Bronchial epithelial cell (primary cell): Measurements from ENCODE around the gene ECD. TPM values are rescaled to one million over a fixed set of nuclear protein-coding genes. Genes with fewer than 3 reads are reported as not detected.
A peak's percentile ranks its signal among the peaks of the same experiment; 100 is the strongest.
"Not testable (repeated sequence)": the region's sequence is repeated elsewhere in the genome, so short reads cannot be mapped to it uniquely, and the experiment has no call there.

Experiments used
- DNase-seq: peaks from one replicate; pipeline ENCODE4 v3.0.0-alpha.2; 2010; ENCODE audit warnings: low read depth
- FAIRE-seq: peaks from 2 replicates; lab custom pipeline; 2011; peaks lifted over from hg19 to GRCh38; lab: Jason Lieb, UNC
- H3K27me3 ChIP-seq: 2 replicates; pipeline ENCODE4 v1.5.1; 2011; ENCODE audit warnings: low read length; ENCODE audit not compliant: control insufficient read depth, insufficient read depth
- H3K36me3 ChIP-seq: 2 replicates; pipeline ENCODE4 v1.5.1; 2011; ENCODE audit warnings: low read length; ENCODE audit not compliant: control insufficient read depth, insufficient read depth
- H3K4me3 ChIP-seq: 2 replicates; pipeline ENCODE4 v1.5.1; 2011; ENCODE audit warnings: mild to moderate bottlenecking, low read depth, low read length, control low read depth
- total RNA-seq: library from RNA; depleted of rRNA; stranded (reverse); fragments of >200 nt; gene quantifications from 2 replicates; pipeline ENCODE4 v1.2.1, GENCODE V29; 2014
- TF ChIP-seq, protein P1 (sequence below): IDR thresholded peaks from 2 replicates; pipeline ENCODE4 v1.5.1; 2011; ENCODE audit warnings: mild to moderate bottlenecking, moderate library complexity, low read length, control low read depth, inconsistent platforms; ENCODE audit not compliant: insufficient read depth, severe bottlenecking

Gene ECD
- total RNA-seq, 1 donor from 2014 or later: 17.6 TPM

DNA sequence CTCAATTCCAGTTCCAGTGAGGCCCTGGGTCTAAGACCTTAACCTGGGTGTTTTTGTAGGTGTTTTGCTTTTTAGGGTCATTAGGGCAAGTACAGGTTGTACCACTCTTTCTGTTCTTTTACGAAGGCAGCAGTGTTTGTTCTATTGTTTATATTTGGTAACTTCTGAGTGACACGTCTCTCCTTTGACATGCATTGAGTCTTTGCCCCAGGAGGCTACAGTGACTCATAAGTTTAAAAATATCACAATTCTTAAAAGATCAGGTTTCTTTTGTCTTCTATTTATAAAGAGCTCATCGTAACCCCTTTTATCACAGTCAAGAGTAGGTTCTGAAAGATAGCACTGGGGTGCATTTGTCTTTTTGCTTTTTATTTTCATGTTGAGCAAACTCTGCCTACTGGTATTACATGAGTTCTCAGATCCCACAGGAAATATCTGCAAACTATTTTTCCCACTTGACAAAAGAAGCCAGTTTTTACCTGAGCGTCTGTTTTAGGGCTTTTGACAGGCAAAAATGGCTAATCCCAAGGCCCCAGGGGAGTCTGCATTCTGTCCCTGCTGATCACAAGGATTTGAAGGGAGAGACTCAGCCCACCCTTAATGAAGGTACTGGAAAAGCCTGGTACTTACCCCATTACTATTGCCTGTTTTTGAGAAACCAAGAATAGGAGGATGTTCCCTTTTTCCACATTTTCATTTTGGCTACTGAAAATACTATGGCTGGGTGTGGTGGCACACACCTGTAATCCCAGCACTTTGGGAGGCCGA, 49.6 kb downstream of the ECD start:
- Histone ChIP-seq H3K4me3 (no peak overlapping the region), H3K27me3 (no peaks in the 10 kb centered on the region), H3K36me3 (no peaks in the 10 kb centered on the region)
- TF ChIP-seq, protein P1, sequence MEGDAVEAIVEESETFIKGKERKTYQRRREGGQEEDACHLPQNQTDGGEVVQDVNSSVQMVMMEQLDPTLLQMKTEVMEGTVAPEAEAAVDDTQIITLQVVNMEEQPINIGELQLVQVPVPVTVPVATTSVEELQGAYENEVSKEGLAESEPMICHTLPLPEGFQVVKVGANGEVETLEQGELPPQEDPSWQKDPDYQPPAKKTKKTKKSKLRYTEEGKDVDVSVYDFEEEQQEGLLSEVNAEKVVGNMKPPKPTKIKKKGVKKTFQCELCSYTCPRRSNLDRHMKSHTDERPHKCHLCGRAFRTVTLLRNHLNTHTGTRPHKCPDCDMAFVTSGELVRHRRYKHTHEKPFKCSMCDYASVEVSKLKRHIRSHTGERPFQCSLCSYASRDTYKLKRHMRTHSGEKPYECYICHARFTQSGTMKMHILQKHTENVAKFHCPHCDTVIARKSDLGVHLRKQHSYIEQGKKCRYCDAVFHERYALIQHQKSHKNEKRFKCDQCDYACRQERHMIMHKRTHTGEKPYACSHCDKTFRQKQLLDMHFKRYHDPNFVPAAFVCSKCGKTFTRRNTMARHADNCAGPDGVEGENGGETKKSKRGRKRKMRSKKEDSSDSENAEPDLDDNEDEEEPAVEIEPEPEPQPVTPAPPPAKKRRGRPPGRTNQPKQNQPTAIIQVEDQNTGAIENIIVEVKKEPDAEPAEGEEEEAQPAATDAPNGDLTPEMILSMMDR: no peak
- FAIRE-seq (no peak), DNase-seq (peak; percentile 85)

DNA sequence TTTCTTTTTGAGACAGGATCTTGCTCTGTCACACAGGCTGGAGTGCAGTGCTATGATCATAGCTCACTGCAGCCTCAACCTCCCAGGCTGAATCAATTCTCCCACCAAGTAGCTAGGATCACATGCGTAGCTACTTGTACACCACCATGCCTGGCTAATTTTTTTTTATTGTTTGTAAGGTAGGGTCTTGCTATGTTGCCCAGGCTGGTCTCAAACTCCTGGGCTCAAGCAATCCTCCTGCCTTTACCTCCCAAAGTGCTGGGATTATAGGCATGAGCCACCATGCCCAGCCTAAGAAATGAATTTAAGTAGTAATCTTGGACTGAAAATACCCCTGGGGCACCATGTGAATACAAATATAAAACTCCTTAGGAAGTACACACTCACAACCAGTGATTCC, 51.8 kb downstream of the ECD start:
- no peak overlapping the region for H3K4me3 ChIP-seq
- no peak for FAIRE-seq

DNA sequence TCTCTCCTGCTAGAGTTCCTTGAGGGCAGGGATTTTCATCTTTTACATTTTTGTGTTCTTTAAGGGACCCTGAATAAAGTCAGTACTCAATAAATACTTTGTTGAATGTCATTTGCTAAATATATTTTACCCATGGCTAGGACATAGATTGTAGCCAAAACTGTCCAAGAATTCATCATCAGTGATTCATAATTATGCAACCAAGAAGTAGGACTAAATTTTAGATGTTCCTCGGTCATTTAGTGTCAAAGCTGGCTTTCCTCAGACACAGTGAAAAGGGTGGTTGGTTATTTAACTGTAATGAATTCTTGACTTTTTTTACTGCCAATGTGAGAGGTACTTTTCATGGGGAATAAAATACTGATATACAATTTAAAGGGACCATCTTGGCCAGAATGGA, 54.3 kb downstream of the ECD start:
- no peak overlapping the region for H3K4me3 ChIP-seq
- no peaks in the 10 kb centered on the region for H3K27me3 ChIP-seq
- TF ChIP-seq, protein P1: no peak
- peak; percentile 63 for DNase-seq
- no peak for FAIRE-seq
- H3K36me3 ChIP-seq: no peaks in the 10 kb centered on the region

More for the DNA sequence above, 51.8 kb downstream of the ECD start:
- no peak for DNase-seq
- TF ChIP-seq, protein P1: no peak
- H3K36me3 ChIP-seq: no peaks in the 10 kb centered on the region
- H3K27me3 ChIP-seq: no peaks in the 10 kb centered on the region

DNA sequence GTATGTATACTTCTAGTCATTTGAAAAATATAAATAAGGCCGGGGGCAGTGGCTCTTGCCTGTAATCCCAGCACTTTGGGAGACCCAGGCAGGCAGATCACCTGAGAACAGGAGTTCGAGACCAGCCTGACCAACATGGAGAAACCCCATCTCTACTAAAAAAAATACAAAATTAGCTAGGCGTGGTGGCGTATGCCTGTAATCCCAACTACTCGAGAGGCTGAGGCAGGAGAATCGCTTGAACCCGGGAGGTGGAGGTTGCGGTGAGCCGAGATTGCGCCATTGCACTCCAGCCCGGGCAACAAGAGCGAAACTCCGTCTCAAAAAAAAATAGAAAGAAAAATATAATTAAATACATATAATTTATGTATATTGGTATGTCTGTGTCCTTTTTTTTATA, 55.8 kb downstream of the ECD start:
- H3K4me3 ChIP-seq, FAIRE-seq, DNase-seq, H3K36me3 ChIP-seq, H3K27me3 ChIP-seq: not testable (repeated sequence)

DNA sequence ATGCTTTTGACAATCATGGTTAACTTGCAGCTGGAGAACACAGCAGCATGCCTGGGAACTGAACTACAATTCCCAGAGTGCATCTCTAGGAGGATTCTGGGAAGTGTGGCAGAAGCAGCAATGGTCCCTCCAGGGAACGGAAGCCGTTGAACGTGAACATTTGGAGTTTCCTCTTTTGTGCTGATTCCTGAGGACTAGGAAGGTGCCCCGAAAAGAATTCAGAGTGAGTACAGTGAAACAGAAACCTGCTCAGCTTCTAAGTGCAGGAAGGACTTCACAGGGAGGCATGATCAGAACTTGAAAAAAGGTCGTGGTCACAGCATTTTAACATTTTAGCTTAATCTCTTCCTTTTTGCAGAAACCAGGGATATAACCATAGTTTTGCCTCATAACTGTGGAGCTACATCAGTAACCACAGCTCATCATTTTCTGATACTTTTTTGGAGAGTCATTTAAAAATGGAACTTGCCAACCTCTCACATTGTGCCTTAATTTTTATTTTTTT, 57.4 kb downstream of the ECD start, which contains the start of gene NUDT13:
Gene NUDT13 (plus strand): TSS at position 111 of the 505 bp plus-strand sequence. CDS start 3,911 bp downstream, outside the sequence.
- Histone ChIP-seq H3K27me3 (no peaks in the 10 kb centered on the region), H3K4me3 (peak within 1 kb of the TSS; percentile 54), H3K36me3 (no peaks in the 10 kb centered on the region)
- DNase-seq (peak; percentile 77), FAIRE-seq (no peak)
- TF ChIP-seq, protein P1: no peak

DNA sequence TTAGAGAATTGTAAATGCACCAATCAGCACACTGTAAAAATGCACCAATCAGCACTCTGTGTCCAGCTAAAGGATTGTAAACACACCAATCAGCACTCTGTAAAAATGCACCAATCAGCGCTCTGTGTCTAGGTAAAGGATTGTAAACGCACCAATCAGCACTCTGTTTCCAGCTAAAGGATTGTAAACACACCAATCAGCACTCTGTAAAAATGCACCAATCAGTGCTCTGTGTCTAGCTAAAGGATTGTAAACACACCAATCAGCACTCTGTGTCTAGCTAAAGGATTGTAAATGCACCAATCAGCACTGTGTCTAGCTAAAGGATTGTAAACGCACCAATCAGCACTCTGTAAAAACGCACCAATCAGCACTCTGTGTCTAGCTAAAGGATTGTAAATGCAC, 58.6 kb downstream of the ECD start:
- not testable (repeated sequence) for H3K27me3 ChIP-seq, H3K36me3 ChIP-seq, H3K4me3 ChIP-seq, FAIRE-seq, DNase-seq
